ENCODE measurements around the gene CRACR2B.

CRACR2B gene

DNA sequence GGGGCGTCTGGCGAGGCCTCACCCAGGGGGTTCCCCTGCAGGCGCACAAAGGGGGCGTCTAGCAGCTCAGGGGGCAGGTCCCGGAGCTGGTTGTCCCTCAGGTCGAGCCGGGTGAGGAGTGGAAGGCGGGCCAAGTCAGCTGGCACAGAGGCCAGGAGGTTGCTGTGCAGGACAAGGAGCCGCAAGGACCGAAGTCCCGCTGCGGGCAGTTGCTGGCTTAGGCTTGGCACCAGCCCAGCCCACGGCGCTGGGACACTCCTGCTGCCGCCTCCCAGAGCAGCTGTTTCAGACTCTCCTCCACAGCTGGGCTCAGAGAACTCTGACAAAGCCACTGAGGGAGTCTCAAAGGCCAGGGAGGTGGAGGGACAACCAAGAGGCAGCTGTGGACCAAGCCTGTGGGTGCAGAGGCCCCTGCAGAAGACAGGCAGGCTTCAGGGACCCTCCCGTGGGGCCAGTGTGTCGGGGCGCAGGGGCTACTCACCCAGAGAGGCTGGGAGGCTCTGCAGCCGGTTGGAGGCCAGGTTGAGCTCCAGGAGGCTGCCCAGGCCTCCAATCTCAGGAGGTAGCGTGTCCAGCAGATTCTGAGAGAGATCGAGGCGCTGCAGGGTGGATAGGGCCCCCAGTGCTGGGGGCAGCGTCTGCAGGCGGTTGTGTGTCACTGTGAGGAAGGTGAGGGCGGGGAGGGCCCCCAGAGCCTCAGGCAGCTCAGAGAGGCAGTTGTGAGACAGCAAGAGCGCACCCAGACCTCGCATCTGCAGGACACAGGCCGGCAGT, 24.8 kb upstream of the CRACR2B start:
- TF ChIP-seq FOXP2 (optimal IDR thresholded peaks at IDR 0.05; ENCODE audit: borderline replicate concordance, extremely low read depth, extremely low read length, insufficient read depth) (no peak), SIN3A (IDR thresholded peaks at IDR 0.05; ENCODE audit: borderline replicate concordance, insufficient read depth, low read length) (no peak), POLR2AphosphoS5 (IDR thresholded peaks at IDR 0.05; ENCODE audit: low read depth, low read length) (no peak), TAF1 (IDR thresholded peaks at IDR 0.05; ENCODE audit: borderline replicate concordance, insufficient read depth, low read length) (no peak)
- TF ChIP-seq, protein P1, sequence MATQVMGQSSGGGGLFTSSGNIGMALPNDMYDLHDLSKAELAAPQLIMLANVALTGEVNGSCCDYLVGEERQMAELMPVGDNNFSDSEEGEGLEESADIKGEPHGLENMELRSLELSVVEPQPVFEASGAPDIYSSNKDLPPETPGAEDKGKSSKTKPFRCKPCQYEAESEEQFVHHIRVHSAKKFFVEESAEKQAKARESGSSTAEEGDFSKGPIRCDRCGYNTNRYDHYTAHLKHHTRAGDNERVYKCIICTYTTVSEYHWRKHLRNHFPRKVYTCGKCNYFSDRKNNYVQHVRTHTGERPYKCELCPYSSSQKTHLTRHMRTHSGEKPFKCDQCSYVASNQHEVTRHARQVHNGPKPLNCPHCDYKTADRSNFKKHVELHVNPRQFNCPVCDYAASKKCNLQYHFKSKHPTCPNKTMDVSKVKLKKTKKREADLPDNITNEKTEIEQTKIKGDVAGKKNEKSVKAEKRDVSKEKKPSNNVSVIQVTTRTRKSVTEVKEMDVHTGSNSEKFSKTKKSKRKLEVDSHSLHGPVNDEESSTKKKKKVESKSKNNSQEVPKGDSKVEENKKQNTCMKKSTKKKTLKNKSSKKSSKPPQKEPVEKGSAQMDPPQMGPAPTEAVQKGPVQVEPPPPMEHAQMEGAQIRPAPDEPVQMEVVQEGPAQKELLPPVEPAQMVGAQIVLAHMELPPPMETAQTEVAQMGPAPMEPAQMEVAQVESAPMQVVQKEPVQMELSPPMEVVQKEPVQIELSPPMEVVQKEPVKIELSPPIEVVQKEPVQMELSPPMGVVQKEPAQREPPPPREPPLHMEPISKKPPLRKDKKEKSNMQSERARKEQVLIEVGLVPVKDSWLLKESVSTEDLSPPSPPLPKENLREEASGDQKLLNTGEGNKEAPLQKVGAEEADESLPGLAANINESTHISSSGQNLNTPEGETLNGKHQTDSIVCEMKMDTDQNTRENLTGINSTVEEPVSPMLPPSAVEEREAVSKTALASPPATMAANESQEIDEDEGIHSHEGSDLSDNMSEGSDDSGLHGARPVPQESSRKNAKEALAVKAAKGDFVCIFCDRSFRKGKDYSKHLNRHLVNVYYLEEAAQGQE (IDR thresholded peaks at IDR 0.05; ENCODE audit: insufficient read depth in 1 of 2, low read depth in 2 of 2, low read length in 2 of 2) = no peak

DNA sequence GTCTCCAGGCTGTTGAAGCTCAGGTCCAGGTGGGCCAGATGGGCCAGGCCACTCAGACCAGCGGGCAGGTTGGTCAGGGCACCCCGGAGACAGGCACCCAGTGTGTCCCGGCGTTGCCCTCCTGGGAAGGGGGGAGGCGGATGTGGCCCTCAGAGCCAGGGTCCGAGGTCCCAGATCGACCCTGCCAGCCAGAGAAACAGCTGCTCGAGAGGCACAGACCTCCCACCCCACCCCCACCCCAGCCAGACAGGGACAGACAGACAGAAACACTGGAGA, 24.3 kb upstream of the CRACR2B start:
- TF ChIP-seq TAF1 (IDR thresholded peaks at IDR 0.05; ENCODE audit: borderline replicate concordance, insufficient read depth, low read length) = no peak
- TF ChIP-seq POLR2AphosphoS5 (IDR thresholded peaks at IDR 0.05; ENCODE audit: low read depth, low read length) = no peak
- no peak for TF ChIP-seq FOXP2 (optimal IDR thresholded peaks at IDR 0.05; ENCODE audit: borderline replicate concordance, extremely low read depth, extremely low read length, insufficient read depth)
- no peak for TF ChIP-seq SIN3A (IDR thresholded peaks at IDR 0.05; ENCODE audit: borderline replicate concordance, insufficient read depth, low read length)
- TF ChIP-seq, protein P1 (IDR thresholded peaks at IDR 0.05; ENCODE audit: insufficient read depth in 1 of 2, low read depth in 2 of 2, low read length in 2 of 2) = no peak

DNA sequence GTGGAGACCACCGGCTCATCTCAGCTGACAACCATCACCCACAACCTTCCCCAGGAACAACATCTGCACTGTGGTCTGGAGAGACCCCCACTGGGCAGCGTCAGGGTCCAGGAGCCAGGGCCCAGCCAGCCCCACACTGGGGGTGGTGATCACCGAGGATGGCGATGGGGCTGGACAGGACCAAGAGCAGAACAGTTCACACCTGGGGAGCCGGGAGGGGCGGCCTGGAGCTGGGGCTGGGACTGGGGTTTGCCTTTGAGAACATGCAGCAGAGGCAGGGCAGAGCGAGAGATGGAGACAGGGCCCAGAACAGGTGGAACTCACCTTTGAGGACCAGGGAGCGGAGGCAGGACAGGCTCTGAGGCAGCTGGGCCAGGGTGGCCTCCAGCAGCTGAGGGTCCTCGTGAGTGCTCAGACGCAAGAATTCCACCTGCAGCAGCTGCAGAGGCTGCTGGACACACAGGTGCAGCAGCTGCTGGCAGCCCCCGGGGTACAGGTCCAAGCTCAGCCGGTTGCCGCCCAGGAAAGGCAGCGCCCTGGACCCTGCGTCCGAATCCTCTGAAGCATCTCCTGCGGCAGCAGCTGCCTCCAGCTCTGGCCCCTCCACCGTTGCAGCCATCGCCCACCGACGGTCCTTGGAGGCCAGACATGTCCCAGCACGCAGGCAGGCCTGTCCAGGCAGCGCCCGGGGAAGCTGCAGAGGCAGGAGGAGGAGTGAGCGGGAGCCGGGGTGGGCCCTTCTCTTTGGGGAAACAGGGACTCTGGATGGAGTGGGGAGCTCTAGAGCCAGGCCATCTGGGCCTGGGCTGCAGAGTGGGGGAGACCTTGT, 23.7 kb upstream of the CRACR2B start:
- no peak for TF ChIP-seq SIN3A (IDR thresholded peaks at IDR 0.05; ENCODE audit: borderline replicate concordance, insufficient read depth, low read length)
- TF ChIP-seq TAF1 (IDR thresholded peaks at IDR 0.05; ENCODE audit: borderline replicate concordance, insufficient read depth, low read length) = no peak
- TF ChIP-seq POLR2AphosphoS5 (IDR thresholded peaks at IDR 0.05; ENCODE audit: low read depth, low read length) = no peak
- TF ChIP-seq FOXP2 (optimal IDR thresholded peaks at IDR 0.05; ENCODE audit: borderline replicate concordance, extremely low read depth, extremely low read length, insufficient read depth) = no peak
- TF ChIP-seq, protein P1 (IDR thresholded peaks at IDR 0.05; ENCODE audit: insufficient read depth in 1 of 2, low read depth in 2 of 2, low read length in 2 of 2) = no peak

DNA sequence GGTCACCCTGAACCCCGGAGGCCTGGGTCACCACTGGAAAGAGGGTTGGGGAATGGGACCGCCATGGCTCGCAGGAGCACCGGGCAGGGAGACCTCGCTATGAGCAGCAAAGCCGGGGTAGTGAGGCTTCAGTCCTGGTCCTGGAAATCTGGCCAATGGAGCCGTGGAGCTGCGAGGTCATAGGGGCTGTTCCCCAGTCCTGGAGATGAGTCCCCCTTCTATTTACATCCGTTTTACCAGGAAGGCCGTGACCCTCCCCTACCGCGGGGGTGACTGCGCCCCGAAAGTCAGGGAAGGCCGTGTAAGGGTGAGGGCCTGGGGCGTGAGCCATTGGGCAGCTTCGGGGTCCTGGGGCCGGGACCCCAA, 23.1 kb upstream of the CRACR2B start:
- TF ChIP-seq POLR2AphosphoS5 (IDR thresholded peaks at IDR 0.05; ENCODE audit: low read depth, low read length) = no peak

DNA sequence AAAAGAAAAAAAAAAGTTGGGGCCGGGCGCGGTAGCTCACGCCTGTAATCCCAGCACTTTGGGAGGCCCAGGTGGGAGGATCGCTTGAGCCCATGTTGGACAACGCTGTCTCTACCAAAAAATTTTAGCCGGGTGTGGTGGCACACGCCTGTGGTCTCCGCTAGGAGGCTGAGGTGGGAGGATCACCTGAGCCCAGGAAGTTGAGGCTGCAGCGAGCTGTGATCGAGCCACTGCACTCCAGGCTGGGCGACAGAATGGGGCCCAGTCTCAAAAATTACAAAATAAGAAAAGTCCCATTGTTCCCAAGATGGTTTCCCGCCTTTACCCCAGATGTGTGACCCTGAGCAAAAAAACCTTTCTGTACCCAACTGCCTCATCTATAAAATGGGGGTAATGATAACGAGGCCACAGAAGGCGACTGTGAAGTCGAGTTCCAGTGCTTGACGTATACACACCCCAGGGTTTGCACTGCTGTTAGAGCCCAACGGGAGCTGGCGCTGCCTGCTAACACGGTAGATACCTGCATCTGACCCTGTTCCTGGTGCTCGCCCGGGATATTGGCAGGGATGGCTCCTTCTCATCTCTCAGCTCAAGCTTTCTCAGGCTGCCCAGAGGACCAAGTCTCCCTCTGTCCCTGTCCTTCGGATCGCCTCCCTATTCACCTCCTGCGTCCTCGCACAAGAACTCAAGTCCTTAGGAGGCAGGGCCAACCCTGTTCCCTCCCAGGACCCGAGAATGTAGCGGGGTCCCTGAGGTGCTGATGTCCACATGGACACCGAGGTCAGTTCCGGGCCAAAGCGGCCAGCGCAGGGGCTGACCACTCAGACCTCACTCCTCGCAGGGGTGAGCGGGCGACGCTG, 19.1 kb upstream of the CRACR2B start:
- TF ChIP-seq TAF1 (IDR thresholded peaks at IDR 0.05; ENCODE audit: borderline replicate concordance, insufficient read depth, low read length) (no peak), FOXP2 (optimal IDR thresholded peaks at IDR 0.05; ENCODE audit: borderline replicate concordance, extremely low read depth, extremely low read length, insufficient read depth) (no peak), SIN3A (IDR thresholded peaks at IDR 0.05; ENCODE audit: borderline replicate concordance, insufficient read depth, low read length) (no peak; the same call in 1 of the 2 replicates), POLR2AphosphoS5 (IDR thresholded peaks at IDR 0.05; ENCODE audit: low read depth, low read length) (peak; percentile 24; the same call in 1 of the 2 replicates)
- TF ChIP-seq, protein P1 (IDR thresholded peaks at IDR 0.05; ENCODE audit: insufficient read depth in 1 of 2, low read depth in 2 of 2, low read length in 2 of 2) = no peak

Data from PFSK-1 (cell line).